GM21786 (cell line): Measurements from ENCODE around the gene ARID3B.

ENCODE experiments used
- ATAC-seq: cut with Tn5 transposase; IDR thresholded peaks from one replicate; pipeline ENCODE4 v1.9.1; 2021; ENCODE audit not compliant: unreplicated experiment

The ARID3B gene

DNA sequence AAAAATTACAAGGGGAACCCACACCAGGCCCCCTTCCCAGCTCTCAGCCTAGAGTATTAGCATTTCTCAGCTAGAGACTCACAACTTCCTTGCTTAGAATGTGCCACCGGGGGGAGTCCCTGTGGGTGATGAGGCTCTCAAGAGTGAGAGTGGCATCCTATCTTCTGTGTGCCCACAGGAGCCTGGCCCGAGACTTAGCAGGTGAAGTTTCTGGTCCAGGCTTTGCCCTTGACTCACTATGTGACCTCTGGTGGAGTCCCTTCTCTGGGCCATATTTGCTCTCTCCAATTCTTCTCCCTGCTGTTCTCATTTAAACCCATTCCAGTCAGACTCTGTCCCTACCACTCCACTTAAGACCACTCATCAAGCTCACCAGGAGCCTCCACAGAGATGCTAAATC is 92.8 kb downstream of the ARID3B start:
- no peak for ATAC-seq

DNA sequence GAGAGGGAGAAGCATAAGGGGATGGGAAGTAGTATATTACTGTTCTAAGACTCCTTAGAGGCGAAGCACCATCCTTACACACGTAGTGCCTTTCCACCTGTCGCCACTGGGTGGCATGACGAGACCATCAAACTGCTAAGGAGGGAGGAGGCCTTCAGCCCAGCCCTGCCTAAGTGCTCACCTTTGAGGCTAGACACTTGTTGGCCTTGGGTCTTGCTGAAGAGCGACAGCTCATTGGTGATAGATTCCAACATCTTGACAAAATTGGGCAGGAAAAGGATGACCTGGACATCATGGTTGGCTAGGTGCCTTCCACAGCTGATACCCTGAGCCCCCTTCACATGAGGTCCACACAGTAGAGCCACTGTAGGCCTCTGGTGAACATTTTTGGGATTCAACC is 94.2 kb downstream of the ARID3B start:
- ATAC-seq, result no peak

DNA sequence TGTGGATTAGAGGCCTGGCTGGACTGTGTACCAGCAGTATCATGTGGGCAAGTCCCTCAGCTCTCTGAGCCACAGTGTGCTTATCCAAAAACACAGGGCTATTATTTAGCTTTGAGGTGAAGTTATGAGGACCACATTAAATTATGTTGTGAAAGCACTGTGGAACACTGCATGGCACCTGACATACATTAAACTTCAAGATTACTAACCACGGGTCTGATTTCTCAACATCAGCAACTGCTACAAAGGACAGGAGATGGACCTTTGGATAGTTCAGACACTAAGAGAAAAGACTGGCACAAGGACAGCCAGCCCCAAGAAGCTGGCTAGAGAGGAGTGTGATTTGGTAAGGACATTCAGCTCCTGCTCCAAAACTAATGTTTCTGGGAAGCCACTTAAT is 96.0 kb downstream of the ARID3B start:
- no peak for ATAC-seq

DNA sequence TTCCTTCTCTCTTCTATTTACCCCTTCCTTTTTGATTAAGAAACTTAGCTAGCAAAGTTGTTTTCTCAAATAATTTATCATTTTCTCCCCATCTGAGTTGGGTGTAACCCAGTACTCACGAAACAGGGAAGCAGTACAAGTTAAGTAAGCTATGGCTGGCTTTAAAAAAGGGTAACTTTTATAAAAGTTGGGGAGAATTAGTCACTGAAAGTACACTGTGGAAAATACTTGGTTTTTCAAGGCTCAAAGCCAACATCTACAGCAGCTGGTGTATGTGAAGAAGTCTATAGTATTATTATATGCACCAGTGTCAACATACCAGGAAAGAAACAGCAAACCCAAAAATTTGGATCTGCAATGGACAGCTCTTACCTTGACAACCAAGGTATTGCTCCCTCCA is 100.1 kb downstream of the ARID3B start:
- no peak for ATAC-seq

DNA sequence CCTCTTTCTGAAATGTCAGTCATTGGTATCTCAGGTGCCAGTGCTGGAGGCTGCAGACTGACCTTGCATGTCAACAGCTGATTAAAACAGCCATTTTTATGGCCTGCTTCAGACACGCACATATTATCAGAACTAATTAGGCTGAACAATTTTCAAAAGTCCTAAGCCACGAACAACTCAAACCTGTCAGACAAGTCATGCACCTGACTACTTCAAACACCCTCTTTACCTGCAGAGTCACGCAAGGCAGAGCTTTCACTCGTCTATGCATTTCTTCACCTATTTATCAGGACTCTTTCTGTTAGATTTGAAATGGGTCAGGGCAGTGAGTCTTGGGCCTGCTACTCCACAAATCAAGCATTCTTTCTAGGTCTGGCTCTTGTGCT is 101.3 kb downstream of the ARID3B start:
- ATAC-seq, result no peak

DNA sequence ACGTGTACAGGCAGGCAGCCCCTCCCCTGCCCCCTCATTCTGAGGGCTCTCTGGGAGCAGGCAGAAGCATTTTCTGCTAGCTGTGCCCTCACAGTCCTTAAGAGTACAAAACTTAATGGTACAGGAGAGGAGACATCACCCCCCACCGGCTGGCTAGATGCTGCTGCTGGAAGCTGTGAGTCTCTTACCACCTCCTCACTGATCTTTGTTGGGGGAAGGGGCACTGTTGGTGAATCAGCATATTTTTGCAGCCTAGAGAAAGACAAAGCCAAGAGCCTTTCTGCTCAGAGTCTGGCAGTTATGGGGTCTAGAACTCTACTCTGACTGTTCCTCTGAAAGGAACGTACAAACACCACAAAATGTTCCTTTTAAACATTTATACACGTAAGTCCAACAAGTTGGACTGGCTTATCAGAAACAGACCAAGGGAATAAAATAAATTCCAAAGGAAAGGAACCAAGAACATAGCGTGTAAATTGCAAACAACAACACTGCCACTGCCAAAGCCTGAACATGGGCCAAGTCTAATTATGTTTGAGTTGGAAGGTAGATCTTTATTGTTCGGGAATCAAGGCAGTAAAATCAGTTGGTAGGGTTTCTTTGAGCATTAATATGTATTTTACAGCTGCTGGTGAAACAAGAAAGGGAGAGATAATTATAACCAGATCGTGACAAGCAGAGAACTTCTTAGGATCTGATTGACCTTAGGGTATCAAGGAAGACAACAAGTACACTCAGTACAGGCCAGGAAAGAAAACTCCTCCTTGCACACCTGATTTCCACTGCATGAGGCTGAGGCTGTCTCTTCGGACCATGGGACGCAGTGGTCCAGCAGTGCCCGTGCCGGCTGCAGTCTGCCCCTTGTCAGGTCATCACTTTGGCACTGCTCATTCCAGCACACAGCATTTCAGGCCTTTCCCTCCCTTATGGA is 102.0 kb downstream of the ARID3B start:
- ATAC-seq, result no peak

DNA sequence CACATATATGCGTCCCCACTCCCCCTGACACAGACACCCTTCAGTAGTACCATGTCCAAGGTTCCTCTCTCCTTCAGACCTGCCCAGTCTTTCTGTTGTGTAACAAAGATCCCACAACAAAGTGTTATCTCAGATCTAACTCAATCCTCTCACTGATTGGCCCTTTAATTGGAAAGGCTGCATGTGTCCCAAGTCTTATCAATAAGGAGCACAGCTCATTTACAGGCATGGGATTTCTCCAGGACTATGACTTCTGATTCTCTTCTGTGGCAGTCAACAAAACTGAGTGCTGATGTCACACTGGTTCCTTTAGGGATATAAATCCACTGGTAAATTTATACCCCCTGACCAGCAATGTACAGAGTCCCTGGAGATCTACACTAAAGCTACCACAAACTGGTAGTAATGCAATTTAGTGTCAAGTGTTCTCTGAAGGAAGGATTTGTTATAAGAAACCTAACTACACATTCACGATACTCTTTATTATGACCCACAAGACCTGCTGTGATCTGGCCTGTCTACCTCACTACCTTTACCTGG is 102.7 kb downstream of the ARID3B start:
- ATAC-seq, result no peak

DNA sequence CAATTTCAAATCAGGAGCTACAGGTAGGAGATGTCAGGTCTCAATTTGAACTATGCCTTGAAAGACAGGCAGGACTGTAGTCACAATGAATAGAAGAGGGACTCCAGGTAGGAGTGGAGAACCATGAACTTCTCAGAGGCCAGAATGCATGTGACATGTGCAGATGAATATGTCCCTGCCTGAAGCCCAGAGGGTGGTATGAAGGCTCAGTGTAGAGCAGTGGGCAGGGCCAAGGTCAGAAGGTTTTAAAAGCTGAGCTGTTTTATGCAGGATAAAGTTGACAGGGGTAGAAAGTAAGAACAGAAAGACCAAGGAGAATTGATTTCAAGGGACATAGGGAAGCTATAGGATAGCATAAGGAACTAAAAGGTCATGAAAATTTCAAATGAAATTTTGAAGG is 105.5 kb downstream of the ARID3B start:
- no peak for ATAC-seq
